Measurements from ENCODE around the gene APOL6. TPM values are rescaled to one million over a fixed set of nuclear protein-coding genes. Genes with fewer than 3 reads are reported as not detected.

The APOL6 gene
- total and polyA plus RNA-seq, 11 donors, result 2.3 to 55.8 (median 6.7) TPM

DNA sequence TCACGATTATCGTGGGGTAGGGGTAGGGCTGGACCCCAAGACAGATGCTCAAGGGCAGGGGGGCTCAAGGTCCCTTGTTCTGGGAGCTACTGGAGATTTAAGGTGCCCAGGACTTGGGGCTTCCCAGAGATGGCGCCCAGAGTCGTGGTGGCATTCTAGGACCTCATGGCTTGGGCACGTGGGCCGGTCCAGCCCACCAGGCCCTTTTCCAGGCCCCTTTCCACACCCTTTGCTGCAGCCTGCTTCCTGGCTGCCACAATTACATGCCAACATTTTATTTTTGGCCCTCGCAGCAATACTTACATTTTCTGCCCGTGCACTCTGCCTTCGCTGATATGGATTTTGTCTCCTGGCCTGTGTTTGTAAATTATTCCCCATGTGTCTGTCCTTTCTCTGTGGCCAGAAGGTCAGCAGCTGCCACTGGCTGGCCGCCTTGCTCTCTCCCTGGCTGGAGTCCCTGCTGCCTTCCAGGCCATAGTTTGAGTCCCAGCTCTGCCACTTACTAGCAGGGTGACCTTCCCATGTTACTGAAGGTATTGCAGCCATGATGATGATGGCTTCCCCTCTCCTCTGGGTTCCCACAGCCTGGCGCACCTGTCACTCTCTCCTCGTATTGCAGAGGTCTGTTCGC is 42.3 kb upstream of the APOL6 start:
- 29 to 48% (median 44%) methylated on average over 12 to 13 of the region's 13 CpGs for WGBS, 4 donors
- peak in 1 of 2 donors; percentile 31 for TF ChIP-seq POLR2A (IDR thresholded peaks at IDR 0.05)
- TF ChIP-seq, protein P1, sequence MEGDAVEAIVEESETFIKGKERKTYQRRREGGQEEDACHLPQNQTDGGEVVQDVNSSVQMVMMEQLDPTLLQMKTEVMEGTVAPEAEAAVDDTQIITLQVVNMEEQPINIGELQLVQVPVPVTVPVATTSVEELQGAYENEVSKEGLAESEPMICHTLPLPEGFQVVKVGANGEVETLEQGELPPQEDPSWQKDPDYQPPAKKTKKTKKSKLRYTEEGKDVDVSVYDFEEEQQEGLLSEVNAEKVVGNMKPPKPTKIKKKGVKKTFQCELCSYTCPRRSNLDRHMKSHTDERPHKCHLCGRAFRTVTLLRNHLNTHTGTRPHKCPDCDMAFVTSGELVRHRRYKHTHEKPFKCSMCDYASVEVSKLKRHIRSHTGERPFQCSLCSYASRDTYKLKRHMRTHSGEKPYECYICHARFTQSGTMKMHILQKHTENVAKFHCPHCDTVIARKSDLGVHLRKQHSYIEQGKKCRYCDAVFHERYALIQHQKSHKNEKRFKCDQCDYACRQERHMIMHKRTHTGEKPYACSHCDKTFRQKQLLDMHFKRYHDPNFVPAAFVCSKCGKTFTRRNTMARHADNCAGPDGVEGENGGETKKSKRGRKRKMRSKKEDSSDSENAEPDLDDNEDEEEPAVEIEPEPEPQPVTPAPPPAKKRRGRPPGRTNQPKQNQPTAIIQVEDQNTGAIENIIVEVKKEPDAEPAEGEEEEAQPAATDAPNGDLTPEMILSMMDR (IDR thresholded peaks at IDR 0.05), result no peak
- peak overlapping the region; percentile 60 to 98 (median 82) for H3K27ac ChIP-seq
- no peak overlapping the region for H3K4me3 ChIP-seq
- peak; percentile 52 to 82 (median 74) for ATAC-seq
- peaks cover 0 to 52% (median 0%) of the 10 kb centered on the region in 9 donors for H3K36me3 ChIP-seq
- DNase-seq, result peak in 4 of 5 donors; percentile 69 to 85 (median 78)
- H3K4me1 ChIP-seq, result peaks cover 0 to 78% (median 32%) of the 10 kb centered on the region in 12 donors
- H3K27me3 ChIP-seq, result no peaks in the 10 kb centered on the region
- H3K9me3 ChIP-seq, result no peaks in the 10 kb centered on the region
- intact Hi-C loops (cut with DNase I), result no loop called here

DNA sequence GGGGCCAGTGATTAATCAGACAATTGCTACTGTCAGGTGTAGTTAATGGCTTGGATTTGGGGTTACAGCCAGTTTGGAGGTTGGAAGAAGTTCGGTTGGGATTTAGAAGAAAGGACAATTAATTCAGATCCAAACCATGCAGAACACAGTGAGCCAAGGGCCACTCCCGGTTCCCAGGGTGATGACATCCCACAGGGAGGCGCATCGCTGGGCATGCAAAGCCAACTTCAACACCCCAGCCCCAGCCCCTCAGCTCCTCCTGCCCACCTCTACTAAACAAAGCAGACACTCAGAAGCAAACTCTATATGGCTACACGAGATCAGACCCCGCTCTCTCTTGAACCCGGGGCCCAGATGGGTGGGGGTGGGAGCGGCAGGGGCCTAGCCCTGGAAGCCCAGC is 41.3 kb upstream of the APOL6 start:
- no peaks in the 10 kb centered on the region for H3K27me3 ChIP-seq
- intact Hi-C loops (cut with DNase I), result no loop called here
- no peak for ATAC-seq
- H3K36me3 ChIP-seq, result peaks cover 0 to 49% (median 4%) of the 10 kb centered on the region in 9 donors
- no peak for DNase-seq
- peaks cover 0 to 87% (median 32%) of the 10 kb centered on the region in 12 donors for H3K4me1 ChIP-seq
- WGBS, 4 donors, result 58 to 74% (median 72%) methylated on average over 6 to 8 of the region's 8 CpGs
- H3K27ac ChIP-seq, result peak overlapping the region; percentile 60 to 98 (median 82)
- TF ChIP-seq, protein P1 (IDR thresholded peaks at IDR 0.05), result no peak
- TF ChIP-seq POLR2A (IDR thresholded peaks at IDR 0.05), result no peak
- no peak overlapping the region for H3K4me3 ChIP-seq
- no peaks in the 10 kb centered on the region for H3K9me3 ChIP-seq

DNA sequence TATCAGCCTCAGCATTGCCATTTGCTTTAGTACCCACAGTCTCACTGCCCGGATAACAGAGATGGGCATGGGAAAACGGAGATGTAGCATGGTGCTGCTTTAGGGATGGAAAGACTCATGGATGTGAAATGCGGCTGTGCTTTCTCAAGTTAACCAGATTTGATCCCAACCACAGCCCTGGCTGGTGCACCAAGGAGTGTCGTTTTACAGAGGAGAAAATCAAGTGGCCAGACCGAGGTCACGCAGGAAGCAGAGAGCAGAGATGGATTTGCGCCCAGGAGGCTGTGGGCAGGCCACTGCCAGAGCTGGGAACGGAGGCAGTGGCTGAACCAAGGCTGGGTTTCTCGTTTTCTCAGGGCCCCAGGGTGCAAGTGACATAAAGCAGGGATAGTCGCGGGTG is 40.2 kb upstream of the APOL6 start:
- intact Hi-C loops (cut with DNase I), result no loop called here
- no peak for TF ChIP-seq POLR2A (IDR thresholded peaks at IDR 0.05)
- TF ChIP-seq, protein P1 (IDR thresholded peaks at IDR 0.05), result no peak
- H3K27ac ChIP-seq, result peak overlapping the region in 10 of 12 donors; percentile 3 to 98 (median 86)
- 47 to 60% (median 51%) methylated on average over 11 of the region's 11 CpGs for WGBS, 4 donors
- no peak for DNase-seq
- no peaks in the 10 kb centered on the region for H3K9me3 ChIP-seq
- H3K4me3 ChIP-seq, result no peak overlapping the region
- peaks cover 0 to 83% (median 32%) of the 10 kb centered on the region in 12 donors for H3K4me1 ChIP-seq
- peaks cover 0 to 49% (median 4%) of the 10 kb centered on the region in 9 donors for H3K36me3 ChIP-seq
- no peaks in the 10 kb centered on the region for H3K27me3 ChIP-seq
- ATAC-seq, result no peak

DNA sequence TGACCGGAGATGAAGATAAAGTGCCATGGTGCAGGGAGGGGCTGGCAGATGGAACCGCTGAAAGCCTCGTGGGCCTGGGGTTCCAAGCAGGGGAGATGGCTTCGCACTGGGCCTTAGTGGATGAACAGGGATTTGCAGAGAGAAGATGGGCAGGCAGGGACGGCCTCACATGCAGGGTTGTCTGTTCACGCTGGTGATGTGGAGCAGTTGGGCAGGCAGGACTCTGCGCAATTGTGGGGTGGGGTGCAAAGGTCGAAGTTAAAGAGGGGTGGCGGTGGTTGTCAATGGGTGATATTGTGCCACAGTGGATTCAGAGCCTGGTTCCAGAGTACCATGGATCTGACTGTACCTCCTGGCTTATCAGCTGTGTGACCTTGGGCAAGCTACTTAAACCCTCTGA is 39.0 kb upstream of the APOL6 start:
- no peak for TF ChIP-seq POLR2A (IDR thresholded peaks at IDR 0.05)
- TF ChIP-seq, protein P1 (IDR thresholded peaks at IDR 0.05), result no peak
- Histone ChIP-seq H3K4me3 (no peak overlapping the region), H3K27ac (peak overlapping the region in 10 of 12 donors; percentile 3 to 98 (median 86)), H3K4me1 (peaks cover 0 to 76% (median 32%) of the 10 kb centered on the region in 12 donors), H3K9me3 (no peaks in the 10 kb centered on the region), H3K27me3 (no peaks in the 10 kb centered on the region), H3K36me3 (peaks cover 0 to 49% (median 4%) of the 10 kb centered on the region in 9 donors)
- DNase-seq (peak in 1 of 5 donors; percentile 49), ATAC-seq (no peak)
- WGBS, 4 donors, result 65 to 77% (median 73%) methylated on average over 9 of the region's 9 CpGs
- intact Hi-C loops (cut with DNase I), result no loop called here
